Adipocyte (in vitro differentiated cells): ENCODE measurements around the gene DRD1.

Source experiments
- DNase-seq: peaks from one replicate; pipeline ENCODE4 v3.0.0-alpha.2; 2015; ENCODE audit warnings: low read depth
- H3K27me3 ChIP-seq: replicated peaks from 2 replicates; pipeline ENCODE4 v1.7.0; 2013; ENCODE audit warnings: mild to moderate bottlenecking, low read length, moderate library complexity; ENCODE audit not compliant: control insufficient read depth, insufficient read depth
- H3K36me3 ChIP-seq: 2 replicates; pipeline ENCODE4 v1.7.0; 2013; ENCODE audit warnings: low read length, mild to moderate bottlenecking, moderate library complexity; ENCODE audit not compliant: control insufficient read depth, insufficient read depth, severe bottlenecking
- H3K4me1 ChIP-seq: 2 replicates; pipeline ENCODE4 v1.7.0; 2013; ENCODE audit warnings: mild to moderate bottlenecking, low read length, moderate library complexity; ENCODE audit not compliant: control insufficient read depth, insufficient read depth
- H3K4me3 ChIP-seq: 2 replicates; pipeline ENCODE4 v1.7.0; 2013; ENCODE audit warnings: mild to moderate bottlenecking, low read length, moderate library complexity
- H3K9ac ChIP-seq: 2 replicates; pipeline ENCODE4 v1.7.0; 2013; ENCODE audit warnings: mild to moderate bottlenecking, low read length, moderate library complexity
- H3K9me3 ChIP-seq: 2 replicates; pipeline ENCODE4 v1.7.0; 2013; ENCODE audit warnings: mild to moderate bottlenecking, low read length, moderate library complexity; ENCODE audit not compliant: control insufficient read depth

Gene DRD1

GRCh38 chr5:175444060-175444904, at the start of gene DRD1:
Gene DRD1, minus strand, starts transcription at chr5:175444182. Its CDS starts 1,083 bp downstream, at chr5:175443099.
- H3K27me3 ChIP-seq = peaks cover 60% of the 10 kb centered on the region
- H3K9me3 ChIP-seq = no peaks in the 10 kb centered on the region
- H3K4me3 ChIP-seq = peak within 1 kb of the TSS; percentile 72
- no peak within 1 kb of the TSS for H3K9ac ChIP-seq
- DNase-seq = peak; percentile 39
- peaks cover 4% of the 10 kb centered on the region for H3K4me1 ChIP-seq
- no peaks in the 10 kb centered on the region for H3K36me3 ChIP-seq

- H3K4me1 ChIP-seq = peaks cover 5% of the 10 kb centered on the region
- H3K4me3 ChIP-seq = no peak overlapping the region
- peaks cover 39% of the 10 kb centered on the region for H3K36me3 ChIP-seq
- no peak for DNase-seq
- no peak overlapping the region for H3K9ac ChIP-seq
- H3K9me3 ChIP-seq = no peaks in the 10 kb centered on the region
- no peaks in the 10 kb centered on the region for H3K27me3 ChIP-seq
Observed at GRCh38 chr5:175493726-175494125, 49.7 kb upstream of the DRD1 start.

- no peak for DNase-seq
- H3K4me1 ChIP-seq = peaks cover 5% of the 10 kb centered on the region
- no peaks in the 10 kb centered on the region for H3K9me3 ChIP-seq
- no peak overlapping the region for H3K4me3 ChIP-seq
- H3K36me3 ChIP-seq = peaks cover 35% of the 10 kb centered on the region
- no peak overlapping the region for H3K9ac ChIP-seq
- H3K27me3 ChIP-seq = no peaks in the 10 kb centered on the region
Observed at GRCh38 chr5:175493260-175493659, 49.3 kb upstream of the DRD1 start.

- Histone ChIP-seq H3K9me3 (no peaks in the 10 kb centered on the region), H3K36me3 (peaks cover 32% of the 10 kb centered on the region), H3K4me3 (no peak overlapping the region), H3K9ac (no peak overlapping the region), H3K27me3 (no peaks in the 10 kb centered on the region), H3K4me1 (peaks cover 5% of the 10 kb centered on the region)
- no peak for DNase-seq
Observed at GRCh38 chr5:175491223-175491622, 47.2 kb upstream of the DRD1 start.

GRCh38 chr5:175489693-175490443, 45.9 kb upstream of the DRD1 start:
- no peak for DNase-seq
- peaks cover 5% of the 10 kb centered on the region for H3K4me1 ChIP-seq
- peaks cover 29% of the 10 kb centered on the region for H3K36me3 ChIP-seq
- H3K4me3 ChIP-seq = no peak overlapping the region
- H3K9me3 ChIP-seq = no peaks in the 10 kb centered on the region
- no peaks in the 10 kb centered on the region for H3K27me3 ChIP-seq
- H3K9ac ChIP-seq = no peak overlapping the region

- DNase-seq = no peak
- Histone ChIP-seq H3K4me3 (no peak overlapping the region), H3K27me3 (no peaks in the 10 kb centered on the region), H3K36me3 (peaks cover 26% of the 10 kb centered on the region), H3K4me1 (no peaks in the 10 kb centered on the region), H3K9me3 (no peaks in the 10 kb centered on the region), H3K9ac (no peak overlapping the region)
Observed at GRCh38 chr5:175487514-175488222, 43.7 kb upstream of the DRD1 start.

- DNase-seq = no peak
- no peaks in the 10 kb centered on the region for H3K4me1 ChIP-seq
- H3K36me3 ChIP-seq = peaks cover 24% of the 10 kb centered on the region
- H3K4me3 ChIP-seq = no peak overlapping the region
- no peaks in the 10 kb centered on the region for H3K9me3 ChIP-seq
- H3K9ac ChIP-seq = no peak overlapping the region
- no peaks in the 10 kb centered on the region for H3K27me3 ChIP-seq
Observed at GRCh38 chr5:175485631-175486030, 41.6 kb upstream of the DRD1 start.

GRCh38 chr5:175484829-175485228, 40.8 kb upstream of the DRD1 start:
- no peak overlapping the region for H3K4me3 ChIP-seq
- peaks cover 19% of the 10 kb centered on the region for H3K36me3 ChIP-seq
- H3K27me3 ChIP-seq = no peaks in the 10 kb centered on the region
- no peaks in the 10 kb centered on the region for H3K9me3 ChIP-seq
- DNase-seq = no peak
- no peak overlapping the region for H3K9ac ChIP-seq
- H3K4me1 ChIP-seq = peaks cover 1% of the 10 kb centered on the region

- no peak overlapping the region for H3K9ac ChIP-seq
- peaks cover 6% of the 10 kb centered on the region for H3K4me1 ChIP-seq
- no peaks in the 10 kb centered on the region for H3K9me3 ChIP-seq
- H3K27me3 ChIP-seq = no peaks in the 10 kb centered on the region
- H3K4me3 ChIP-seq = no peak overlapping the region
- peaks cover 19% of the 10 kb centered on the region for H3K36me3 ChIP-seq
- DNase-seq = no peak
Observed at GRCh38 chr5:175484322-175484721, 40.3 kb upstream of the DRD1 start.

GRCh38 chr5:175483337-175483736, 39.4 kb upstream of the DRD1 start:
- H3K9me3 ChIP-seq = no peaks in the 10 kb centered on the region
- H3K36me3 ChIP-seq = peaks cover 19% of the 10 kb centered on the region
- no peaks in the 10 kb centered on the region for H3K27me3 ChIP-seq
- H3K4me3 ChIP-seq = no peak overlapping the region
- no peak for DNase-seq
- H3K9ac ChIP-seq = no peak overlapping the region
- peaks cover 8% of the 10 kb centered on the region for H3K4me1 ChIP-seq
